Activated CD8-positive, alpha-beta memory T cell treated with anti-CD3 and anti-CD28 coated beads, Interleukin-2, amount 50 U/mL, for 1 hour (primary cell): ENCODE results near the gene MVK.

Source experiments
- DNase-seq: peaks from one replicate; pipeline ENCODE4 v3.0.0-alpha.2; 2020; ENCODE audit errors: extremely low read depth

MVK gene

GRCh38 chr12:109563291-109564284 is 10.0 kb upstream of the MVK start:
- no peak for DNase-seq

GRCh38 chr12:109566424-109566823 is 7.2 kb upstream of the MVK start:
- no peak for DNase-seq

GRCh38 chr12:109567296-109567695 is 6.3 kb upstream of the MVK start:
- DNase-seq: no peak

GRCh38 chr12:109567967-109568366 is 5.6 kb upstream of the MVK start:
- DNase-seq: no peak

- DNase-seq: no peak
Measured at GRCh38 chr12:109568486-109568885, 5.1 kb upstream of the MVK start.

GRCh38 chr12:109571773-109572505 is 1.7 kb upstream of the MVK start:
- DNase-seq: no peak

GRCh38 chr12:109572506-109572845 is 1.1 kb upstream of the MVK start:
- no peak for DNase-seq

- no peak for DNase-seq
Measured at GRCh38 chr12:109573914-109574244, 285 bp downstream of the MVK start.

GRCh38 chr12:109575683-109576082 is 2.1 kb downstream of the MVK start:
- DNase-seq: no peak

- no peak for DNase-seq
Measured at GRCh38 chr12:109577311-109577710, 3.7 kb downstream of the MVK start.

GRCh38 chr12:109578330-109578927 is 4.8 kb downstream of the MVK start:
- DNase-seq: no peak

GRCh38 chr12:109579639-109580038 is 6.0 kb downstream of the MVK start:
- DNase-seq: no peak

GRCh38 chr12:109580272-109580671 is 6.7 kb downstream of the MVK start:
- no peak for DNase-seq

- no peak for DNase-seq
Measured at GRCh38 chr12:109580684-109581333, 7.2 kb downstream of the MVK start.

- no peak for DNase-seq
Measured at GRCh38 chr12:109581334-109581691, 7.7 kb downstream of the MVK start.

- DNase-seq: no peak
Measured at GRCh38 chr12:109581856-109582255, 8.3 kb downstream of the MVK start.

- no peak for DNase-seq
Measured at GRCh38 chr12:109582636-109583035, 9.0 kb downstream of the MVK start.

- no peak for DNase-seq
Measured at GRCh38 chr12:109583733-109584132, 10.1 kb downstream of the MVK start.

- no peak for DNase-seq
Measured at GRCh38 chr12:109586385-109587296, 13.0 kb downstream of the MVK start.

- no peak for DNase-seq
Measured at GRCh38 chr12:109587921-109588320, 14.3 kb downstream of the MVK start.
